ENCODE results near the gene MOB3C. TPM values are rescaled to one million over a fixed set of nuclear protein-coding genes. Genes with fewer than 3 reads are reported as not detected.

The MOB3C gene
- total RNA-seq, 4 donors from 2014 or later, result 19.5 to 27.0 (median 24.4) TPM

- no peaks in the 10 kb centered on the region for H3K27me3 ChIP-seq
- peaks cover 15 to 57% (median 46%) of the 10 kb centered on the region in 4 donors for H3K4me1 ChIP-seq
- no peaks in the 10 kb centered on the region for H3K9me3 ChIP-seq
- H3K4me3 ChIP-seq, result no peak overlapping the region
- no peak for DNase-seq (ENCODE audit: extremely low spot score)
- WGBS, result 88% methylated on average over 9 of the region's 9 CpGs
- H3K36me3 ChIP-seq, result peaks cover 0 to 5% (median under 1%) of the 10 kb centered on the region in 4 donors
- no peak for TF ChIP-seq POLR2AphosphoS5 (IDR thresholded peaks at IDR 0.05)
- no peak for TF ChIP-seq CTCF (IDR thresholded peaks at IDR 0.05)
- no peak for TF ChIP-seq POLR2A (IDR thresholded peaks at IDR 0.05; ENCODE audit: low read depth)
- TF ChIP-seq EP300 (IDR thresholded peaks at IDR 0.05), result no peak
- H3K27ac ChIP-seq (replicated peaks in 1 of 4), result no peak overlapping the region
- intact Hi-C loops (cut with DNase I), result no loop called here
These were observed 17.3 kb downstream of the MOB3C start for GRCh38 chr1:46599059-46599970.

- TF ChIP-seq POLR2A (IDR thresholded peaks at IDR 0.05; ENCODE audit: low read depth) (no peak), POLR2AphosphoS5 (IDR thresholded peaks at IDR 0.05) (no peak), CTCF (IDR thresholded peaks at IDR 0.05) (no peak), EP300 (IDR thresholded peaks at IDR 0.05) (no peak)
- Histone ChIP-seq H3K27ac (replicated peaks in 1 of 4) (no peak overlapping the region), H3K9me3 (no peaks in the 10 kb centered on the region), H3K36me3 (peaks cover 16 to 30% (median 25%) of the 10 kb centered on the region in 4 donors), H3K4me1 (peaks cover 7 to 37% (median 27%) of the 10 kb centered on the region in 4 donors), H3K27me3 (no peaks in the 10 kb centered on the region), H3K4me3 (no peak overlapping the region)
- WGBS, result 93% methylated on average over 3 of the region's 3 CpGs
- intact Hi-C loops (cut with DNase I), result no loop called here
- DNase-seq (ENCODE audit: extremely low spot score), result no peak
These were observed 19.8 kb downstream of the MOB3C start for GRCh38 chr1:46596846-46597245.

GRCh38 chr1:46596036-46596435 lies 20.6 kb downstream of the MOB3C start:
- no peaks in the 10 kb centered on the region for H3K27me3 ChIP-seq
- H3K36me3 ChIP-seq, result peaks cover 24 to 38% (median 33%) of the 10 kb centered on the region in 4 donors
- TF ChIP-seq EP300 (IDR thresholded peaks at IDR 0.05) (no peak), POLR2AphosphoS5 (IDR thresholded peaks at IDR 0.05) (no peak), POLR2A (IDR thresholded peaks at IDR 0.05; ENCODE audit: low read depth) (no peak), CTCF (IDR thresholded peaks at IDR 0.05) (no peak)
- no peak for DNase-seq (ENCODE audit: extremely low spot score)
- intact Hi-C loops (cut with DNase I), result no loop called here
- no peaks in the 10 kb centered on the region for H3K9me3 ChIP-seq
- H3K27ac ChIP-seq (replicated peaks in 1 of 4), result peak overlapping the region in 1 of 4 donors; percentile 71
- WGBS, result 100% methylated on average over 1 of the region's 1 CpG
- peaks cover 0 to 32% (median 19%) of the 10 kb centered on the region in 4 donors for H3K4me1 ChIP-seq
- H3K4me3 ChIP-seq, result no peak overlapping the region

GRCh38 chr1:46595127-46595526 lies 21.5 kb downstream of the MOB3C start:
- H3K4me1 ChIP-seq, result peaks cover 0 to 27% (median 15%) of the 10 kb centered on the region in 4 donors
- H3K27ac ChIP-seq (replicated peaks in 1 of 4), result peak overlapping the region in 3 of 4 donors; percentile 52 to 71 (median 58)
- no peaks in the 10 kb centered on the region for H3K27me3 ChIP-seq
- 62% methylated on average over 3 of the region's 3 CpGs for WGBS
- H3K9me3 ChIP-seq, result no peaks in the 10 kb centered on the region
- intact Hi-C loops (cut with DNase I), result no loop called here
- DNase-seq (ENCODE audit: extremely low spot score), result peak; percentile 93
- H3K4me3 ChIP-seq, result no peak overlapping the region
- peaks cover 27 to 47% (median 42%) of the 10 kb centered on the region in 4 donors for H3K36me3 ChIP-seq
- peak in 1 of 2 donors; percentile 8 for TF ChIP-seq POLR2AphosphoS5 (IDR thresholded peaks at IDR 0.05)
- no peak for TF ChIP-seq POLR2A (IDR thresholded peaks at IDR 0.05; ENCODE audit: low read depth)

GRCh38 chr1:46594063-46594462 lies 22.5 kb downstream of the MOB3C start:
- Histone ChIP-seq H3K27me3 (no peaks in the 10 kb centered on the region), H3K4me3 (no peak overlapping the region), H3K27ac (replicated peaks in 1 of 4) (peak overlapping the region; percentile 29 to 71 (median 55)), H3K9me3 (no peaks in the 10 kb centered on the region), H3K4me1 (peaks cover 0 to 17% (median 8%) of the 10 kb centered on the region in 4 donors), H3K36me3 (peaks cover 35 to 58% (median 52%) of the 10 kb centered on the region in 4 donors)
- TF ChIP-seq CTCF (IDR thresholded peaks at IDR 0.05) (no peak), POLR2A (IDR thresholded peaks at IDR 0.05; ENCODE audit: low read depth) (no peak), POLR2AphosphoS5 (IDR thresholded peaks at IDR 0.05) (no peak), EP300 (IDR thresholded peaks at IDR 0.05) (no peak)
- intact Hi-C loops (cut with DNase I), result no loop called here
- no peak for DNase-seq (ENCODE audit: extremely low spot score)
- WGBS, result 80% methylated on average over 5 of the region's 5 CpGs

All from esophagus muscularis mucosa (tissue), 4 donors.